IPS-15b (cell line): ENCODE results near the gene VSIG4.

Source experiments
- H3K27me3 ChIP-seq: one replicate; pipeline ENCODE4 v1.6.1; 2013; ENCODE audit warnings: low read length; ENCODE audit not compliant: control insufficient read depth, insufficient read depth
- H3K36me3 ChIP-seq: one replicate; pipeline ENCODE4 v1.6.1; 2013; ENCODE audit warnings: low read length; ENCODE audit not compliant: control insufficient read depth, insufficient read depth
- H3K4me1 ChIP-seq: one replicate; pipeline ENCODE4 v1.6.1; 2013; ENCODE audit warnings: mild to moderate bottlenecking, low read length; ENCODE audit not compliant: control insufficient read depth, insufficient read depth
- H3K4me3 ChIP-seq: one replicate; pipeline ENCODE4 v1.5.1; 2013; ENCODE audit warnings: low read depth, low read length
- H3K9ac ChIP-seq: one replicate; pipeline ENCODE4 v1.6.1; 2013; ENCODE audit warnings: low read depth, mild to moderate bottlenecking, low read length
- H3K9me3 ChIP-seq: one replicate; pipeline ENCODE4 v1.6.1; 2013; ENCODE audit warnings: mild to moderate bottlenecking, low read length; ENCODE audit not compliant: control insufficient read depth, insufficient read depth

Gene VSIG4

DNA sequence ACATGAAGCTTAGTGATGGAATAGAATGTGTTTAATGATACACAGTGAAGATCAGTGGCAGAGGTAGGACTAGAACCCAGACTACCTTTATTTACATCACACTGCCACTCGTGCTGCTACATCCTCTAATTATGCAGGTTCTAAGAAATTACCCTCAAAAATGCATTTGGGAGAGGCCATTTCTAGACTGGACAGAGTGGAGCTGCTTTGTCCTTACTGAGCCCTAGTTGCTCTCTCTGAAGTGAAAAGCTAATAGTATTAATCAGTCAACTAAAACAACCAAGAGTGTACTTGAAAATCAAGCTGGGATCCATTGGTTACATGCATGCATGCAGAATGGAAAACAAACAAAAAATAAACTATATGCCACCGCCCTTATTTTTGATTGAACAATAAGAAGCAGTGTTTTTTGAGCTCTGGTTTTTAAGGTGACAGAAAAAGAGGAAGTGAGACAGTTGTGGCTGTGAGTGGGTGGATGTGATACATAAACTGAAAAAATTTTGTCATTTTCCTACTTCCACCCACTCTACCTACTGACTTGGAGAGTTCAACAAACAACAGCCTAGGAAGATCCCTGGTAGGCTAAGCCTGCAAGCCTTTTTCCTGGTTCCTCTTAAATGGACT is 6.8 kb upstream of the VSIG4 start:
- Histone ChIP-seq H3K27me3 (no peaks in the 10 kb centered on the region), H3K4me3 (no peak overlapping the region), H3K9me3 (peaks cover 5% of the 10 kb centered on the region), H3K36me3 (no peaks in the 10 kb centered on the region), H3K9ac (no peak overlapping the region), H3K4me1 (no peaks in the 10 kb centered on the region)

DNA sequence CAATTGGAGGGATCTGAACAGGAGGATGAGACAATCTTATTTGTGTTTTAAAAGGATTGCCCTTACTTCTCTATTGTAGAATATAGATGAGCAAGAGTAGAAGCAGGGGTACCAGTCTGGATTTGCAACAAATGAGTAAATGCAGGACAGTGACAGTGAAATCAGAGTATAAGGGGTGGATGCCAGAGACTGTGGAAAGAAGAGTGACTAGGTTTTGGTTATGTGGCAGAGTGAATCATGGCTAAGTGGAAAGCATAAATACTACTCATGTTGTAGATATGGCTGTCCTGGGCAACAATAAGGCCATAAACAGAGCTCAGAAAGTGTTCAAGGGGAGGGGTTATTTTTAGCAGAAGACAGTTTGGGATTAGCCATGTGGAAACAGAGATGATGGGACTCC is 6.0 kb upstream of the VSIG4 start:
- no peak overlapping the region for H3K4me3 ChIP-seq
- no peaks in the 10 kb centered on the region for H3K36me3 ChIP-seq
- no peak overlapping the region for H3K9ac ChIP-seq
- peaks cover 5% of the 10 kb centered on the region for H3K9me3 ChIP-seq
- no peaks in the 10 kb centered on the region for H3K27me3 ChIP-seq
- no peaks in the 10 kb centered on the region for H3K4me1 ChIP-seq

DNA sequence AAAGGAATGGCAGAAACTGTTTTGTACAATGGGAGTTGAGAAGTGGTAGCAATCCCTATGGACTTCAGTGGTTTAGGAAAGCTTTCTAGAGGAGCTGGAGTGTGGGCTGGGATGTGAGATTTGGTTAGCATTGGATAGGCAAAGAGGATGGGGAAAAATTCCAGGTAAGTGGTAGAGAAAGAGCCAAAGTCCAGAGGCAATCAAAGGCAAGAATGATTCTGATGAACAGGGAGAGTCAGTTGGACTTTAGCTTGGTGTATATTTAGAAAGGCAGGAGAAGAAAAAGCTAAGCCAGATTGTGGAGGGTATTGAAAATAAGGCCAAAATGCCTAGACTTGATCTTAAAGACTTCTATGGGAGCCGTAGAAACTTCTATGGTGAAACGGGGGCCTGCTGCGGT is 3.7 kb upstream of the VSIG4 start:
- Histone ChIP-seq H3K4me1 (no peaks in the 10 kb centered on the region), H3K36me3 (no peaks in the 10 kb centered on the region), H3K4me3 (no peak overlapping the region), H3K27me3 (no peaks in the 10 kb centered on the region), H3K9ac (no peak overlapping the region), H3K9me3 (peaks cover 5% of the 10 kb centered on the region)

GRCh38 chrX:66042307-66043077 is 2.6 kb upstream of the VSIG4 start:
- no peaks in the 10 kb centered on the region for H3K4me1 ChIP-seq
- no peak overlapping the region for H3K4me3 ChIP-seq
- no peaks in the 10 kb centered on the region for H3K27me3 ChIP-seq
- H3K9ac ChIP-seq = no peak overlapping the region
- no peaks in the 10 kb centered on the region for H3K36me3 ChIP-seq
- H3K9me3 ChIP-seq = peaks cover 5% of the 10 kb centered on the region

DNA sequence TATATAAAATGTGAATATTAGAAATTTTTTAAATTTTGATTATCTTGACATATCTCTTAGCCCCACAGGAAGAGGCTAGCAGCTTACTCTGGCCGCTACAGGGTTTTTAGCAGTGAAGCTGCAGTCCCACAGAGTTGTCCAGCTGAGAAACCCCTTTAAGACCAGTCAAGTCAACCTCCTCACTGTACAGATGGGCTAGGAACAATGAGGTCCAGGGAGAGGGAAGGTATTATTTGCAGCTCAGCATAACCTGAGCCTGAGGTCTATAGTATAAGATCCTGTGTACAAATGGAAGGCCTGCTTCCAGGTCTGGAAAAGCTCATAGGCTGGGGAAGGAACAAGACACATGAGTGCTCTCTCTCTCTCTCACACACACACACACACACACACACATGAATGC is 1.8 kb downstream of the VSIG4 start:
- Histone ChIP-seq H3K4me3 (no peak overlapping the region), H3K36me3 (no peaks in the 10 kb centered on the region), H3K27me3 (no peaks in the 10 kb centered on the region), H3K9ac (no peak overlapping the region), H3K4me1 (no peaks in the 10 kb centered on the region), H3K9me3 (no peaks in the 10 kb centered on the region)

- no peaks in the 10 kb centered on the region for H3K4me1 ChIP-seq
- no peaks in the 10 kb centered on the region for H3K27me3 ChIP-seq
- H3K9ac ChIP-seq = no peak overlapping the region
- no peak overlapping the region for H3K4me3 ChIP-seq
- H3K36me3 ChIP-seq = no peaks in the 10 kb centered on the region
- no peaks in the 10 kb centered on the region for H3K9me3 ChIP-seq
Measured at GRCh38 chrX:66036231-66036630, 3.6 kb downstream of the VSIG4 start.

- H3K9ac ChIP-seq = no peak overlapping the region
- H3K9me3 ChIP-seq = no peaks in the 10 kb centered on the region
- H3K27me3 ChIP-seq = no peaks in the 10 kb centered on the region
- no peaks in the 10 kb centered on the region for H3K4me1 ChIP-seq
- no peak overlapping the region for H3K4me3 ChIP-seq
- no peaks in the 10 kb centered on the region for H3K36me3 ChIP-seq
Measured at GRCh38 chrX:66035667-66036066, 4.2 kb downstream of the VSIG4 start.

DNA sequence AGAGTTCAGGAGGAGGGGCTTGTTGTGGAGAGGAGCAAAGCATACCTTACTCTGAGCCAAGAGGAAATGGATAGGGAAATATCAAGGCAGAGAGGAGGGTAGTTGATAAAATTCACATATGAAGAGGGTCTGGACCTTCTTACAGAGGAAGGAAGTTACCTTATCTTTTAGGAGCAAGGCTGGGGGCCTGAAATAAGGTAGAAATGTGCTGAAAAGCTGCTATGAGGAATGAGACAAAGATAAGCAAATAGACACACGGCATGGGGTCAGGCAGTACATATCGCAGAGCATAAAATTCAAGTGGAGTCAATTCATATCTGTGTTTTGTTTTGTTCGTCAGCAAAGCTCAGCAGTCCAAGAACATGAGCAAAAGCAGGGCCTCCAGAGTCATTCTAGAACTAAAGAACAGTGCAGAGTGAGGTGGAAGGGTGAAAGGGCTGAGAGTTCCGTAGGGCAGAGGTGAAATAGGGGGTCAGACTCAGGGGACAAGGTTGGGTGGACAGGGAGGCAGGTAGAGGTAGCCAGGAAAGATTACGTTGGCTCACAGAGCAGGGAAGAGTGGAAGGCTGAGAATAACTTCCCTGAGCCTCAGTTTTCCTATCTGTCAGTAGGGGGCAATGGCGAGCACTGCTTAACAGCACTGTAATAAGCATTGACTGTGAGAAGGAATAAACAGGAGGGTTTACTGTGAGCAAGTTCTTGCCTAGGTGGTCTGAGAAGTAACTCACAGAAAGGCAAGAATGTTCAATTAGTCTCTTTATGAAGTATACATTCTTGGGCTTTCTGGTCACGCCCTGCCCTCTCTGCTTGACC is 9.2 kb downstream of the VSIG4 start:
- Histone ChIP-seq H3K9me3 (no peaks in the 10 kb centered on the region), H3K27me3 (no peaks in the 10 kb centered on the region), H3K4me1 (no peaks in the 10 kb centered on the region), H3K4me3 (no peak overlapping the region), H3K9ac (no peak overlapping the region), H3K36me3 (no peaks in the 10 kb centered on the region)

DNA sequence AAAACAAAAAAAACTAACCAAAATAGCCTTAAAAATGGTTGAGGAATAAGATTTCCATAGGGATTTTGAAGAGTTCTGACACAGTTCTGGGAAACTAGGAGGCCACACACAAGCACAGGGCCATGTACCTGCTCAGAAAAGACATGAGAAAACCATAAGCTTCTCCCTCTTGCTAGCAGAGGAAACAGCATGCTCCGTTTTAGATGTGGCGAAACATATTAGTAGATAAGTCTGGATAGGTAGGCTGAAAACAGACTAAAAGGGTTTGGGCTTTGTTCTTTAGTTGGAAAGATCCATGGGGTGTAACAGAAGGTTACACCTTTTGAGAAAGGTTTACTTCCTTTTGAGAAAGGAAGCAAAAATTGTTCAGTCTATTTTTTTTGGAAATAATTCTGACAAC is 10.9 kb downstream of the VSIG4 start:
- Histone ChIP-seq H3K36me3 (no peaks in the 10 kb centered on the region), H3K27me3 (no peaks in the 10 kb centered on the region), H3K4me1 (no peaks in the 10 kb centered on the region), H3K9ac (no peak overlapping the region), H3K9me3 (no peaks in the 10 kb centered on the region), H3K4me3 (no peak overlapping the region)

GRCh38 chrX:66024570-66024969 is 15.3 kb downstream of the VSIG4 start:
- no peak overlapping the region for H3K9ac ChIP-seq
- H3K4me1 ChIP-seq = no peaks in the 10 kb centered on the region
- H3K27me3 ChIP-seq = no peaks in the 10 kb centered on the region
- H3K4me3 ChIP-seq = no peak overlapping the region
- no peaks in the 10 kb centered on the region for H3K36me3 ChIP-seq
- H3K9me3 ChIP-seq = no peaks in the 10 kb centered on the region

- no peaks in the 10 kb centered on the region for H3K27me3 ChIP-seq
Measured at GRCh38 chrX:66024092-66024467, 15.8 kb downstream of the VSIG4 start.

More at GRCh38 chrX:66024092-66024467, 15.8 kb downstream of the VSIG4 start:
- no peaks in the 10 kb centered on the region for H3K4me1 ChIP-seq
- H3K9ac ChIP-seq = no peak overlapping the region
- no peak overlapping the region for H3K4me3 ChIP-seq
- H3K9me3 ChIP-seq = no peaks in the 10 kb centered on the region
- H3K36me3 ChIP-seq = no peaks in the 10 kb centered on the region
